IPS-18a (cell line): Measurements from ENCODE around the gene WDR37.
"Not testable (repeated sequence)": the region's sequence is repeated elsewhere in the genome, so short reads cannot be mapped to it uniquely, and the experiment has no call there.

Source experiments
- H3K27ac ChIP-seq: one replicate; pipeline ENCODE4 v1.5.1; 2013; ENCODE audit warnings: low read length
- H3K27me3 ChIP-seq: one replicate; pipeline ENCODE4 v1.6.1; 2013; ENCODE audit warnings: mild to moderate bottlenecking, low read length; ENCODE audit not compliant: control insufficient read depth, insufficient read depth
- H3K36me3 ChIP-seq: one replicate; pipeline ENCODE4 v1.6.1; 2013; ENCODE audit warnings: low read depth, low read length; ENCODE audit not compliant: control insufficient read depth
- H3K4me1 ChIP-seq: one replicate; pipeline ENCODE4 v1.6.1; 2013; ENCODE audit warnings: low read depth, low read length; ENCODE audit not compliant: control insufficient read depth
- H3K4me3 ChIP-seq: one replicate; pipeline ENCODE4 v1.5.1; 2013; ENCODE audit warnings: low read length
- H3K9ac ChIP-seq: one replicate; pipeline ENCODE4 v1.6.1; 2013; ENCODE audit warnings: mild to moderate bottlenecking, low read length, moderate library complexity
- H3K9me3 ChIP-seq: one replicate; pipeline ENCODE4 v1.6.1; 2013; ENCODE audit warnings: low read depth, low read length; ENCODE audit not compliant: control insufficient read depth

Gene WDR37

DNA sequence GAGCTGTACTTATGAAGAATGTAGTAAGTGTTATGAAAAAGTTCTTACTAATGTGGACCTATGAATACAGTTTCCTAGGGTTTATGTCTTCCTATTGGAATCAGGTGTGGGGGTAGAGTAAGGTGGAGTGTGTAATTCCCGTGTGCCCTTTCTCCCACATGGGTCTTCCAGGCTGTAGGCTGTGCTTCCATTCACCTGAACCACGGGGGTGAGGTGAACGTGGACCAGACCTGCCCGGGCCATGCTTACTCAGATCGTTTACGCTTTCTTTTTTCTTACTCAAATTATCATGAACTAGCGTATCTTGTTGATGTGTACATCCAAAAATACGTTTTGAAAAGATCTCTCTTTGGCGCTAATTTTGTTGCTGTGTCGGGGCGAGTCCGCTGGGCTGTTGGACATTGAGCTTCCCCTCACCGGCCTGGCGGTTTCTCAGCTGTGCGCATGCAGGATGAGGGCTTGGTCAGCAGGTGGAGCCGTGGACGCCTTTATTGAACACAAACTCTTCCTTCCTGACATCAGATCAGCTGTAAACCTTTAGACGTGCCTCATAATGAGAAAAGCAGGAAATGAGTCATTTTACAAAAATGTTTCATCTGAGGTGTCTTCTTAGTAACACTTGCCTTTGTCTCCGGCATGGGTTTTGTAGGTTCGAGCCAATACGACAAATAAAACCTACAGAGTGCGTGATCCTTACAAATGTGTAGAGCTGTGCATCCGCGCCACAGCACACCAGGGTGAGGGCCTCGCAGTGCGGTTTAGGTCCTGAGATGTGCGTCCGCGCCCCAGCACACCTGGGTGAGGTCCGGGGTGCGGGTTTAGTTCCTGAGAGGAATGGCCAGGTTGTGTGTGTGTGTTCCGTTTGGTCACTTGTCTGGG lies 53.8 kb downstream of the WDR37 start:
- H3K36me3 ChIP-seq: peaks cover 5% of the 10 kb centered on the region
- no peak overlapping the region for H3K9ac ChIP-seq
- H3K27ac ChIP-seq: no peak overlapping the region

DNA sequence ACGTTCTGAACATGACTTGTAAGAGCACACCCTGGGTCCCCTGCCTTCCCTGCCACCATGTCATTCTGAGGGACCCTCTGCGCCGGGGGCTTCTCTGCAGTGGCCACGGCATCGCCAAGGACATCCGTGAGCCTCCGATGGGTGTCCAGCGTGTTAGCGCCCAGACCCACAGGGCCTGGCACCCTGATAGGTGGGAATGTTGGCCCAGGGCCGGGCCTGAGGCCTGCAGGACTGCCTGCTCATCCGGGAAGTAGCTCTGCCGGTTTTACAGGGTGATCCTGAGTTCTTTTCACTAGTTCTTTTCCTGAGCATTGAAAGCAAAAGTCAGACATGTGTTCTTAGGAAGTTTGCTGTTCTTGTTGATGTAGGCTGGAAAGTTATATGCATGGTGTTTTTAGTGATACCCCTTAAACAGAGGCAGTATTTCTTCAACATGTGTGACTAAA lies 54.5 kb downstream of the WDR37 start:
- H3K27me3 ChIP-seq: no peaks in the 10 kb centered on the region
- no peaks in the 10 kb centered on the region for H3K9me3 ChIP-seq
- no peak overlapping the region for H3K4me3 ChIP-seq
- H3K27ac ChIP-seq: no peak overlapping the region
- no peak overlapping the region for H3K9ac ChIP-seq
- H3K36me3 ChIP-seq: peaks cover 9% of the 10 kb centered on the region
- H3K4me1 ChIP-seq: peaks cover 15% of the 10 kb centered on the region

More for the DNA sequence above, 53.8 kb downstream of the WDR37 start:
- no peaks in the 10 kb centered on the region for H3K27me3 ChIP-seq
- H3K4me3 ChIP-seq: no peak overlapping the region
- no peaks in the 10 kb centered on the region for H3K9me3 ChIP-seq
- peaks cover 15% of the 10 kb centered on the region for H3K4me1 ChIP-seq

DNA sequence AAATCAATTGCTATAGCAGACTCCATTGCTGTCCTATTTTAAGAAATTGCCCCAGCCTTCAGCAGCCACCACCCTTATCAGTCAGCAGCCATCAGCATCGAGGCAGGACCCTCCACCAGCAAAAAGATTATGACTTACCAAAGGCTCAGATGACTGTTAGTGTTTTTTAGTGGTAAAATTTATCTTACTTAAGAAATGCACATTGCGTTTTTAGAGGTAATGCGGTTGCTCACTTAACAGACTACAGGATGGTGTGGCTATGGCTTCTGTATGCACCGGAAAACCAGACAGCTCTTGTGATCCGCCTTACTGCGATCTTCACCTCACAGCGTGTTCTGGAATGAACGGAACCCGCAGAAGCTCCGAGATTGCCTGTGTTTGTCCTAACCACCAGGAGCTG lies 58.1 kb downstream of the WDR37 start:
- H3K36me3 ChIP-seq: peaks cover 20% of the 10 kb centered on the region
- H3K27ac ChIP-seq: no peak overlapping the region
- H3K4me1 ChIP-seq: peaks cover 15% of the 10 kb centered on the region
- H3K4me3 ChIP-seq: no peak overlapping the region
- H3K27me3 ChIP-seq: no peaks in the 10 kb centered on the region
- no peaks in the 10 kb centered on the region for H3K9me3 ChIP-seq
- H3K9ac ChIP-seq: no peak overlapping the region

DNA sequence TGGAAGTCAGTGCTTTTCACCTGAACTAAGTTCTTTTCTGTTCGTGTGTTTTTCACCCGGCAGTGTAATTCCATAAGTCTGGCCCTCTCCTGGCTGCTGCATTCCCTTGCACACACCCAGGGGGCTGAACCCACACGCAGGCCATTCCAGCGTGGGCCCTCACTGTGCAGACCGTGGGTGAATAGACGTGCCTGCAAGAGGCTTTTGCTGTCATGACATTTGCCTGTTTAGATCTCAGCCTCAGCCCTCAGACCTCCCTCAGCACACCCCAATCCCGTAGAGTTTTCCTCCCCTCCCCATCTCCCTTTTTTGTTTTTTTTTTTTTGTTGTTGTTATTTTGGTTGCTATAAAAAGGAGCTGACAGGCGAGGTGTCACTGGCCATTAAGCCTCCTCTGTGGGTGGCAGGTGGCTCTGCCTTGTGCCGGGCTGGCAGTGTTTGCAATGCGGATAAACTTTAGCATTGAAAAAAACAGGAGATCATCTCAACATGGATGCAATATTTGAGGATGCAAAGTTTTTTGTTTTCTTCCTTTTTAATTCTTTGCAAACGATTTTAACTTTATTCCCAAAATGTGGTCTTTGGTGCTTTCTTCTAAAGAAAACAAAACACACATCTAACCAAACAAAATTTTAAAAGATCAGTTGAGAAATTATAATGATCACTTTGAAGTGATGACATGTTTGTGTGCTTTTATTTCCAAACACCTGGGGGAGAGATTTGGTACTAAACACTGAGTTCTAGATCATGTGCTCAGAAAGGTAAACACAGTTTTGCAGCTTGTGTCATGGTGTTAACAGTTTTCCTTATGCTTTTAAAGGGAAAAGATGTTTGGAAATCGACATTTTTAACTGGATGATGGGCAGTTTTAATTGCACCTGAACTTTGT lies 58.8 kb downstream of the WDR37 start:
- Histone ChIP-seq H3K4me1 (peaks cover 15% of the 10 kb centered on the region), H3K4me3 (no peak overlapping the region), H3K9ac (no peak overlapping the region), H3K9me3 (no peaks in the 10 kb centered on the region), H3K36me3 (peaks cover 20% of the 10 kb centered on the region), H3K27ac (no peak overlapping the region), H3K27me3 (no peaks in the 10 kb centered on the region)

DNA sequence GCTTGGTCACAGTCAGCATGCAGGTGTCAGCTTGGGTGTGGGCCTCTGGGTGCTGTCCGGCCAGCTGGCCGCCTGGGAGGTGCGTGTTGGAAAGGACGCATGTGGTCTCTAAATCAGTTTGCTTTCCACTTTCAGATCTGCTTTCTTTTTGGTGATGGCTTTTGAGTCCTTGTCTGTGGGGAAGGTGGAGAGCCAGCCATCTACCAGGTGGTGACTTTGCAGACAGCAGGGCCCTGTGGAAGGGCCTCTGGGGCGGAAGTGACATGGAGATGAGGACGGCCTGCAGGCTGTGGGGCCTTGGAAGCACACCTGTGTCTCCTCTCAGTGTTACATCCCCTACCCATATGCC lies 59.4 kb downstream of the WDR37 start:
- Histone ChIP-seq H3K27me3 (no peaks in the 10 kb centered on the region), H3K4me3 (no peak overlapping the region), H3K27ac (no peak overlapping the region), H3K36me3 (peaks cover 20% of the 10 kb centered on the region), H3K9ac (no peak overlapping the region), H3K9me3 (no peaks in the 10 kb centered on the region), H3K4me1 (peaks cover 11% of the 10 kb centered on the region)

DNA sequence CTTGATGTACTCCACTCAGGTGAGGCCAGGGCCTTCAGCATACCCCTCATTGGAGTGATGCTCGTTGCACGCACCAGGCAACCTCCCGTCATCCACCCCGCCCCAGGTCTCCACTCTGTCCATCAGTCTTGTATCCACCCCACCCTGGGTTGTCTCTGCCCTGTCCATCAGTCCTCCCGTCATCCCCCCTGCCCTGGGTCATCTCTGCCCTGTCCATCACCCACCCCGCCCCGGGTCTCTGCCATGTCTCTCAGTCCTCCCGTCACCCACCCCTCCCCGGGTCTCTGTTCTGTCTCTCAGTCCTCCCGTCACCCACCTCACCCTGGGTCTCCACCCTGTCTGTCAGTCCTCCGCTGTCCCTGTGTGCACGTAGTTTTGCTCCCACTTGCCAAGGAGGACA lies 59.9 kb downstream of the WDR37 start:
- Histone ChIP-seq H3K27ac (no peak overlapping the region), H3K4me3 (no peak overlapping the region), H3K4me1 (peaks cover 11% of the 10 kb centered on the region), H3K9me3 (no peaks in the 10 kb centered on the region), H3K36me3 (peaks cover 20% of the 10 kb centered on the region), H3K9ac (no peak overlapping the region), H3K27me3 (no peaks in the 10 kb centered on the region)

DNA sequence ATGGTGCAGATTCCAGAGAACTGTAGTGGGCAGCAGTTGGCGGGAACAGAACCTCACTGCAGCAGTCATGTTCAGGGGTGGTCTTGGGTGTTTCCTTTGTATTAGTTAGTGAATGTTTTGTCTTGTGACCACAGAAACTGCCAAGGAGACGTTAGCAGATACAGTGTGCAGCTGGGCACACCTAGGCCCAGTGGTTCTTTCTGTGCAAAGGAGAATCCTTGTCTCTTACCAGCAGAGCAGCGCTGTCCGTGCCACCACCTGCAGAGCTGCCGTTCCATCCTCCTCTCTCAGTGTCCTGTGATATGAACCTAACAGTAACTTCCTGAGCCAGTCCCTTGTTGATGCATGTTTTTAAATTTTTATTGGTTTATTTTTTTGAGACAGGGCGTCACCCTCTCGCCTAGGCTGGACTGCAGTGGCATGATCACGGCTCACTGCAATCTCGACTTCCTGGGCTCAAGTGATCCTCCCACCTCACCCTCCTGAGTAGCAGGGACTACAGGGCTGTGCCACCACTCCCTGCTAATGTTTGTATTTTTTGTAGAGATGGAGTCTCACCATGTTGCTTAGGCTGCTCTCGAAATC lies 60.6 kb downstream of the WDR37 start:
- H3K4me1 ChIP-seq: peaks cover 11% of the 10 kb centered on the region
- H3K36me3 ChIP-seq: peaks cover 20% of the 10 kb centered on the region

DNA sequence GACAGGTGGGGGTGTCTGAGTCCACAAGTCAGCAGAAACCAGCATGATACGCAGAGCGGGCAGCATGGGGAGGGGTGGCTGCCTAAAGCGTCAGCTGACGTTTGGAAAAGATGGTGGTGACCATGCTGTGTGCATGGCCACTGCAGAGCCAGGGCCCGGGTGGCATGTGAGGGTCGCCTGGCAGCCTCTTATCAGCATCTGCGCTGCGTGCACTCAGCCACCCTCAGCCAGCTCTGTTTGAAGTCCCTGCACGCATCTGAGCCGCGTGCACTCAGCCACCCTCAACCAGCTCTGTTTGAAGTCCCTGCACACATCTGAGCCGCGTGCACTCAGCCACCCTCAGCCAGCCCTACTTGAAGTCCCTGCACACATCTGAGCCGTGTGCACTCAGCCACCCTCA lies 61.5 kb downstream of the WDR37 start:
- Histone ChIP-seq H3K27me3 (no peaks in the 10 kb centered on the region), H3K4me3 (no peak overlapping the region), H3K9me3 (no peaks in the 10 kb centered on the region), H3K36me3 (peaks cover 22% of the 10 kb centered on the region), H3K9ac (no peak overlapping the region), H3K27ac (no peak overlapping the region), H3K4me1 (peaks cover 7% of the 10 kb centered on the region)

More for the DNA sequence above, 60.6 kb downstream of the WDR37 start:
- H3K4me3 ChIP-seq: no peak overlapping the region
- no peak overlapping the region for H3K9ac ChIP-seq
- no peaks in the 10 kb centered on the region for H3K9me3 ChIP-seq
- no peaks in the 10 kb centered on the region for H3K27me3 ChIP-seq
- H3K27ac ChIP-seq: no peak overlapping the region

DNA sequence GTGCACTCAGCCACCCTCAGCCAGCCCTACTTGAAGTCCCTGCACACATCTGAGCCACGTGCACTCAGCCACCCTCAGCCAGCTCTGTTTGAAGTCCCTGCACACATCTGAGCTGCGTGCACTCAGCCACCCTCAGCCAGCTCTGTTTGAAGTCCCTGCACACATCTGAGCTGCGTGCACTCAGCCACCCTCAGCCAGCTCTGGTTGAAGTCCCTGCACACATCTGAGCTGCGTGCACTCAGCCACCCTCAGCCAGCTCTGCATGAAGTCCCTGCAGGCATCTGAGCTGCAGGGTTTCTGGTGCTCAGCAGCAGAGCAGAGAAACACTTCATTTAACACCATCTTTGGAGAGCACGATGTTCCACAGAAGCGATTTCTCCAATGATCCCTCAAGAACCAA lies 62.1 kb downstream of the WDR37 start:
- H3K27ac ChIP-seq, H3K4me1 ChIP-seq, H3K27me3 ChIP-seq, H3K4me3 ChIP-seq, H3K9me3 ChIP-seq, H3K9ac ChIP-seq: not testable (repeated sequence)
- peaks cover 22% of the 10 kb centered on the region for H3K36me3 ChIP-seq

DNA sequence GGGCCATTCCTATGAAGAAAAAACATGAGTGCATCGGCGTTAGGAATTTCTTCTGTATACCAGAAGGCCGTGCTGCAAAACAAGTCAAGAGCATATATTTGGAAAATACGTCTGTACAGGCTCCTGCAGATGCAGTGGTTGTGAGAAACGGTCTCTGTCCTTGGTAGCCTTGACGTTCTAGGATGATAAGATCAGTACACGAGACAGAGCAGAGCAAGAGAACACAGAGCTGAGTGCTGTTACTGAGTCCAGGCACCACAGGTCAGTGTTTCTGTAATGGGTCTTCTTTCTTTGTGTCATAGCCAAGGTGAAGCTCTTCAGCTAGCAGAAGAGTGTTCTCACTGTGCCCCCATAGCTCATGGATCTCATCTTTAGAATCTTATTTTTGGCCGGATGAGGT lies 62.8 kb downstream of the WDR37 start:
- Histone ChIP-seq H3K4me3 (no peak overlapping the region), H3K36me3 (peaks cover 22% of the 10 kb centered on the region), H3K4me1 (peaks cover 7% of the 10 kb centered on the region), H3K9ac (no peak overlapping the region), H3K9me3 (no peaks in the 10 kb centered on the region), H3K27me3 (no peaks in the 10 kb centered on the region), H3K27ac (no peak overlapping the region)

DNA sequence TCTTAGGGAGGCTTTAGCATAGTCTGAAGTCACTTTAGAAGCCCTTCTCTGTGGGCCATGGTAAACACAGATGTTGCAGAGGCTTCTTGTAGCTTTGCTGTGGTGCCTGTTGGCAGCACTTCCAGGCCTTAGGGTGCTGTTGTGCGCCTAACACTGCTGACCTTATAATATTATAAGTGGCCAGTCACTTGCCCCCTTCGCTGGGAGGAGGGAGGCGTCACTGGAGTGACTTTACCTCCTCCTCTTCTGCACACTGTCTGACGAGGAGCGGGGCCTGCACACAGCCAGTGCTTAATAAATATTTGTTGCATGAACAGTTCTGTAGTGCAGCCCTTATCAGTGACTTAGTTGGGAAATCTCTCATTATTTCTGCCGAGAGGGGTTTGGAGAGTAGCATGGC lies 63.3 kb downstream of the WDR37 start:
- Histone ChIP-seq H3K36me3 (peaks cover 23% of the 10 kb centered on the region), H3K4me1 (peaks cover 3% of the 10 kb centered on the region), H3K9me3 (no peaks in the 10 kb centered on the region), H3K9ac (no peak overlapping the region), H3K4me3 (no peak overlapping the region), H3K27ac (no peak overlapping the region), H3K27me3 (no peaks in the 10 kb centered on the region)
